CD4-positive, alpha-beta T cell treated with Interleukin-10 for 1 hour (primary cell): Measurements from ENCODE around the gene STRN3.
A peak's percentile ranks its signal among the peaks of the same experiment; 100 is the strongest.
"Not testable (repeated sequence)": the region's sequence is repeated elsewhere in the genome, so short reads cannot be mapped to it uniquely, and the experiment has no call there.

Experiments
- DNase-seq: peaks from one replicate; pipeline ENCODE4 v3.0.0-alpha.2; 2020

STRN3 gene

DNA sequence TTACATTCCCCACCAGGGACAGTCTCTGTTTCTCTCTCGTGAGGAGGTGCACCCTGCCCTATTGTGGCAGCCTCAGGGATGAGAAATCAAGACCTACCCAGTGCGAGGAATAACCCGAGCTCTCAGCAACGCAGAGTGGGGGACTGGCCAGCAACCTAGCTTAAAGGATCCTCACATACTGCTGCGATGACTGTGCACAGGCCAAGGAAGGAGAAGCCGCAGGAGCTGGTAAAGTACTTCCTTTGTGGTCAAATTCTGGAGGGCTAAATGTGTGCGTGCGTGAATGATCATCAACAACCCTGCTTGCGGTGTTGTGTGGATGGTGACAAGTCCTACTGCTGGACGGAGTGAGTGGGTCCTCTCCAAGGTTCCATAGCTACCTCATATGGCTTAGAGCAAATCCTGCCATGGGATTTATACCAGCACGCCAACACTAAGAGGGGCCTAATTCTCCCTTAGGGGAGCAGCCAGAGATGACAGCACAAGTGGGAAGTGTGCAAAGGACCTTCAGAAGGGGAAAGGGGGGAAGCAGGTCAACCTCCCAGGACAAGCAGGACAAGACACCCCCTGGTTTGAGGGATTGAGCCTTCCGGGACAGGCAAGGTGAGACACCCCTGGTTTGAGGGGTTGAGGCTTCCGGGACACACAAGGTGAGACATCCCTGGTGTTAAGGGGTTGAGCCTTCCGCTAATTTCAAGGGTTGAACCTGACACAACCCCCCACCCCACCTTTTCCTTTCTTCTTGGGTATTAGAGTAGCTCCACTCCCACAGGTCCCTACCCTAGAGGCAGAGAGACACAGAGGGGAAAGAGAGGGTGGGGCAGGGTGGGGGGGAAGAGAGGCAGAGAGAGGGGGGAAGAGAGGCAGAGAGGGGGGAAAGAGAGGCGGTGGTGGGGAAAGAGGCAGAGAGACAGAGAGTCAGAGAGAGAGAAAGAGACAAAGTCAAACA lies 59.5 kb downstream of the STRN3 start:
- DNase-seq: no peak

DNA sequence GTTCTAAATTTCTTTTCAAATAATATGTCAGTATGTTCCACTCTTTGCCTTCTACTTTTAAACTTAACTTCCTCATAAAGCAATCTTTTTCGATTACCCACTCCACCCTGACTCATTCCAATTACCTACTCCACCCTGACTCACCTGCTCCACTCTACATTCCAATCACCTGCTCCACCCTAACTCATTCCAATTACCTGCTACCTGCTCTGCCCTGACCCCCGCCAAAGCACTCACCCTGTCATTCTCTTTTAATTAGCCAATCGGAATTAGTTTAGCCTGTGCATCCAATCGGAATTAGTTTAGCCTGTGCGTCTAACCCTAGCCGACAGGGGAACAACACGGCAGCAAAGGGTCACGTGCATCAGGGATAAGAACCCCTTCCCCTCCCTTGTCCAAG lies 60.3 kb downstream of the STRN3 start:
- not testable (repeated sequence) for DNase-seq

- DNase-seq: not testable (repeated sequence)
Measured at GRCh38 chr14:30962537-30962936, 63.6 kb downstream of the STRN3 start.

DNA sequence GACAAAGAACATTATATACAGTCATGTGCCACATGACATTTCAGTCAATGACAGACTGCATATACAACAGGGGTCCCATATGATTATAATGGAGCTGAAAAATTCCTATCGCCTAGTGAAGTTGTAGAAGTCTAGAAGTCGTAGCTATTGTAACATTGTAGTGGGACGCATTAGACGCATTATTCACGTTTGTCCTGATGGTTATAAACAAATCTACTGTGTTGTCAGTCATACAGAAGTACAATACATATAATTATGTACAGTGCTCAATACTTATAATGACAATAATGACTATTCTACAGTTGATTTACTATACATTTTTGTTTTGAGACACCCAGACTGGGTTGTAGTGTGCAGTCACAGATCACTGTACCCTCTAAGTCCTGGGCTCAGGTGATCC lies 64.8 kb downstream of the STRN3 start:
- DNase-seq: no peak

DNA sequence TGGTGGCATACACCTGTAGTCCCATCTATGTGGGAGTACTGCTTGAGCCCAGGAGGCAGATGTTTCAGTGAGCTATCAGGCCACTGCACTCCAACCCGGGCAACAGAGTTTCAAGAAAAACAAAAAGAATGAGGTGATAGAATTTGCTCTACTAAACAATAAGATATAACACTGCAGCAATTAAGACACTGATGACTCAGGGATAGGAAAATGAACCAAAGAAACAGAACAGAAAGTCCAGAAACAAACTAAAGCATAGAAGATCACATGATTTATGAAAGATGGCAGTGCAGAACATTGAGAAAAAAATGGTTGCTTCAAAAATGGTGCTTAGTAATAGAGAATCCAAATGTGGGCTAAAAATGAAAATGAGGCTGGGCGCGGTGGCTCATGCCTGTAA lies 66.0 kb downstream of the STRN3 start:
- no peak for DNase-seq

DNA sequence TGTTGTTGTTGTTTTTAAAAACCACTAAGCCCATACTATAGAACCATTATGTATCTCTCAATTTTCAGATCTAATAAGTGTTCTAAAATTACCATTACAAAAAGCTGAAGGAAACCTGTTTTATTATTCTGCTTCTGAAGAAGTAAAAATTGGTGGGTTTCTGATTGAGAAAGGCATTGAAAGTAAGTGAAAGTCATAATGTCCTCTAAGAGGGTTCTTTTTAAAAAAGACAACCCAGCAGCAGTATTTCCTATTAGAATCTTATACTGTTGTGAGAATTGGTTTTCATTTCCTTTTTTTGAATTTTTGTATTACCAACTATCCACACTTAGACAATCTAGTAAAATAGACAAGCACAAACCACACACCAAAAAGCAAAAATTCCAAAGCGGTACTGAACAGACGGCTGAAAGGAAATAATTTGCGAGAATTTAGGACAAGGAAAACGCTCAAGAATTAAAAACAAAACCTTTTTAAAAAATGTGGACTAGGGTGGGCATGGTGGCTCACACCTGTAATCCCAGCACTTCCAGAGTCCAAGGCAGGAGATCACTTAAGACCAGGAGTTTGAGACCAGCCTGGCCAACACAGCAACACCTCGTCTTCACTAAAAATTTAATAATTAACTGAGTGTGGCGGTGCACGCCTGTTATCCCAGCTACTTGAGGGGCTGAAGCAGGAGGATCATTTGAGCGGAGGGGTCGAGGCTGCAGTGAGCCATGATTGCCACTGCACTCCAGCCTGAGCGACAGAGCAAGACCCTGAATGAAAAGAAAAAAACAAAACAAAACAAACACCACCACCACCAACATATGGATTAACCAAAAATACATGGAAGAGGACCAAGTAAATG lies 67.4 kb downstream of the STRN3 start:
- no peak for DNase-seq

- DNase-seq: no peak
Measured at GRCh38 chr14:30957813-30958370, 68.3 kb downstream of the STRN3 start.

DNA sequence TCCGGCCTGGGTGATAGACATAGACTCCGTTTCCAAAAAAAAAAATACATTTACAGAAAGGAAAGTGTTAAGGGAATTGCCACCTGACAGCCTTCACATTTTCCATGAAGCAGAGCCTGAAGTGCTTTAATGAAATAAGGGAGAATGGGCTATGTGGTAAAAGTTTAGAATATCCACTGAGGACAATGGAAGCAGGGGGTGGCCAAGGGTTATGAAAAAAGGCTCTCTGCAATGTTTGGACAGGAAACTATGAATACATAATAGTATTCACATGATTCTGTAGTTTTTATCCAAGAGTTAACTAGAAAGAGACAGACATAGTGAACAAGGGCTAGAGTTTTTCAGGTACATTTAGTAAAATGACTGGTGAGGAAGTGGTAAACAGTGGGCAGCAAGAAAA lies 76.5 kb downstream of the STRN3 start:
- no peak for DNase-seq

DNA sequence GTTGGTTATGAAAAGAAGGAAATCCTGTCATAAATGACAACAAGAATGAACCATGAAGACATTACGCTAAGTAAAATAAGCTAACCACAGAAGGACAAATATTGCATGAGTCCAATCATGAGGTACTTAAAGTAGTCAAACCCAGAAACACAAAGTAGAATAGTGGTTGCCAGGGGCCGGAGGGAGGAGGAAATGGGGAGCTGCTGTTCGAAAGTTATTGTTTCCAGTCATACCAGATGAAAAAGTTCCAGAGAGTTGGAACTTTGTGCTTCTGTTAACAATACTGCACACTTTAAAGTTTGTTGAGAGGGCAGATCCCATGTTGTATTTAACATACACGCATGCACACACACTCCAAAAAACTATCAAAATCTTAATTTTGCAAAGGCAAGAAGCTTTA lies 82.5 kb downstream of the STRN3 start:
- DNase-seq: no peak

GRCh38 chr14:30940886-30941285 lies 85.3 kb downstream of the STRN3 start:
- no peak for DNase-seq

GRCh38 chr14:30938617-30939016 lies 87.6 kb downstream of the STRN3 start:
- no peak for DNase-seq

DNA sequence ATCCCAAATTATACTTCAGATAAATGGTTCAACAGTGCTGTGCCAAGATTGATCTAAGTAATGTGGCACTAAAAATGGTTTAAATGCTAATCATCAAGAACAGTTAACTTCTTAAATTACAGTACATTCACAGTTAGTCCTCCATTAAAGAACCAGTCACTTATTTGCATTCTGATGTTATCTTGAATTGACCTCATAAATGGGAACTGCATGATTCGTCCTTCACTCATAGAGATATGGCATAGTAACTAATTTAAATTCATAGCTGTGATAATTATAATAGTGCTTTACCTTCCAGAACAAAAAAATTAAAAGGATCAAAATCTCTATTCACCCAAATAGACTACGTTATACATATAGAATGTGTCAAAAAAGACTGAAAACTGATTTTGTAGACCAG lies 90.7 kb downstream of the STRN3 start:
- no peak for DNase-seq

- not testable (repeated sequence) for DNase-seq
Measured at GRCh38 chr14:30933937-30934336, 92.2 kb downstream of the STRN3 start.

DNA sequence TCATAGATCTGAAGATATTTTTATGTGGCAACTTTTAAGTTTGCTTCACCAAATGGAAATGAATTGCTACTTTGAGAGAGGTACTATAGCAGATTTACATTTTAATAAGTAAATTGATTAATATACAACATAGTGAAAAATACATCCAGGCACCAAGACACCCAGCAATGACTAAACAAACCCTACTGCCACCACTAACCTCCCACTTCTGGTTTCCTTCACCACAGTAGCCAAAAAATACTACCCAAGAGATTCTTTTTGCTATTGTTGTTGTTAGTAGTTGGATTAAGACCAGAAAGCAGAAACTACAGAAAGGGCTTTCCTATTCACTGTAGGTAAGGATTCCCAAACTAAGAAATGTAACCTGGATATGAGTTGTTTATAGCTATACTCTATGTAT lies 97.7 kb downstream of the STRN3 start:
- DNase-seq: no peak

- no peak for DNase-seq
Measured at GRCh38 chr14:30925254-30925653, 100.9 kb downstream of the STRN3 start.

- DNase-seq: no peak
Measured at GRCh38 chr14:30921788-30922187, 104.4 kb downstream of the STRN3 start.

DNA sequence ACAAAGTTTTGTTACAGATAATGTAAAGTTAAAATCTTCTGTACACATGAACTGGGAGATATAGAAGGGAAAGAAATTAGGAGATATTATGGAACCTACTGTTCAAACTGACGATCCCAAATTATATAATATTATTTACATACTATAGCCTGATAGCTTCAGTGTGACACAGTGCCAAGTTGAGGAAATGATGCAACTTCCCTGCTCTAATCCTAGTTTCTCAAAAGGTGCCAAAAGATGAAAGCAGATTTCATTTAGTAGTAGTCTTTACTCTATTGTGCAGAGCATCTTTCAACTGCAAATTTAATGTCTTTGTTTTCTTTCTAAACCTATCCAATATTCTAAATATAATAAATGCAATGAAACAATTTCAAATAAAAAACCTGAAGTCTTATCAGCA lies 104.9 kb downstream of the STRN3 start:
- no peak for DNase-seq

DNA sequence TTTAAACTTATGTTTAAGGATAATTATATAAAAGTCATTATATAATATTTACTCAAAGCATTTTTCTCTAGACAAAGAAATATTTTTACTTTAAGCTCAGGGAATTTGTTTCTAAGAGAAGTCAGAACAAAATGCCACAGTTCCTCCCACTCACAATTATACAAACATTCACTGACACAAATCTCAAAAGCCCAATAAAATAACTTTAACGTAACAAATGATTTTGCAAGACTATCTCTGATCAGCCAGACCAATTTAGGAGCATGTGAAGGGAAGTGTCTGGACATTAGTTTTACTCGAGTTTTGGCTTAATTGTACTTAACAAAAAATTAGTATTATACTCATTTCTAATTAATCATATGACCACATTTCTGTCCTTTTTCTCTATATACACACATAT lies 110.6 kb downstream of the STRN3 start:
- no peak for DNase-seq

- DNase-seq: no peak
Measured at GRCh38 chr14:30914812-30915211, 111.4 kb downstream of the STRN3 start.

GRCh38 chr14:30908826-30909225 lies 117.4 kb downstream of the STRN3 start:
- DNase-seq: no peak

DNA sequence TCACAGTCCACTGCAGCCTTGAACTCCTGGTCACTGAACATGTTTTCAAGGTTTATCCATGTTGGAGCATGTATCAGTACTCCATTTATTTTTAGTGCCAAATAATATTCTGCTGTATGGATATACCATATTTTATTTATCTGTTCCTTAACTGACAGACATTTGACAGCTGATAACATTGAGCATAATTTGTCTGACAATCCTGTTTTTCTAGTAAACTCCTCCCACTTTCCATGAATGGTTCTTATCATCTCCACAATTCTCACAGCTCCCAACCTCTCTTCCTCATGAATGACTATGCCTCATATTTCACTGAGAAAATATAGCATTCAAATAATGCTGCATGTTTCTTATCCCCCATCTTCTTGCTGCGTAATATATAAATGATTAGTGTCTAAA lies 118.5 kb downstream of the STRN3 start:
- no peak for DNase-seq

DNA sequence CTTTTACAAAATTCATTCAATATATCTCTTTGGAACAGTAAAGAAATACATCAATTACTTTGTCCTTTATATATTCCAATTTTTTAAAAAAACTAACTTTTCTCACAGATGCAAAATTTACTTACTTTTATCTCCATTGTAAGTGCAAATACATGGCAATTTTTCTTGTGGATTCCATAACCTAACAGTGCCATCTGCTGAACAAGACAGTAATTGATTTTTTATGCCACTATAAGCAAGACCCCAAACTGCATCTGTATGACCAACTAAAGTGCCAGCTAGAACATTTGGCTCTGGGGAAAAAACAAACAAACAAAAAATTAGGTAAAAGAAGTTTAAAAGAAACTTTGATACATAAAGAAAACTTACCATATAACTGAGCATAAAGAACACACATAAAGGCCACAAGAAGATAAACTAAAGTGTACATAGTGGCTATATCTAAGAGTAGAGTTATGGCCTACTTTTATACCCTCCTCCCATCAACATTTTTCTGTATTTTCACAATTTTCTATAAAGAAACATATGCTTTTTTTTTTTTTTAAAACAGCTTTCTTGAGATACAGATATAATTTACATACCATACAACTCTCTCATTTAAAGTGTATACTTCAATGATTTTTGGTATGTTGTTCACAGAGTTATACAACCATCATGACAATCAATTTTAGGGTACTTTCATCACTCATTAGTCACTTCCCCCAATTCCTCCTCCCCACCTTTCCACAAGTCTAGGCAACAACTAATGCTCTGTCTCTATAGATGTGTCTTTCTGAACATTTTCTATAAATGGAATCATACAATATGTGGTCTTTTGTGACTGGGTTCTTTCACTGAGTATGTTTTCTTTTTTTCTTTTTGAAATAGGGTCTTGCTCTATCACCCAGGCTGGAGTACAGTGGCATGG lies 119.2 kb downstream of the STRN3 start:
- peak; percentile 9 for DNase-seq
